Measurements from ENCODE around the gene PRPH. TPM values are rescaled to one million over a fixed set of nuclear protein-coding genes. Genes with fewer than 3 reads are reported as not detected.

The PRPH gene
- total and polyA plus RNA-seq, 2 of the 13 experiments (the other 11 are each of a cell fraction or from before 2014, with no cell fraction given): 0.12 TPM; not detected in 1

DNA sequence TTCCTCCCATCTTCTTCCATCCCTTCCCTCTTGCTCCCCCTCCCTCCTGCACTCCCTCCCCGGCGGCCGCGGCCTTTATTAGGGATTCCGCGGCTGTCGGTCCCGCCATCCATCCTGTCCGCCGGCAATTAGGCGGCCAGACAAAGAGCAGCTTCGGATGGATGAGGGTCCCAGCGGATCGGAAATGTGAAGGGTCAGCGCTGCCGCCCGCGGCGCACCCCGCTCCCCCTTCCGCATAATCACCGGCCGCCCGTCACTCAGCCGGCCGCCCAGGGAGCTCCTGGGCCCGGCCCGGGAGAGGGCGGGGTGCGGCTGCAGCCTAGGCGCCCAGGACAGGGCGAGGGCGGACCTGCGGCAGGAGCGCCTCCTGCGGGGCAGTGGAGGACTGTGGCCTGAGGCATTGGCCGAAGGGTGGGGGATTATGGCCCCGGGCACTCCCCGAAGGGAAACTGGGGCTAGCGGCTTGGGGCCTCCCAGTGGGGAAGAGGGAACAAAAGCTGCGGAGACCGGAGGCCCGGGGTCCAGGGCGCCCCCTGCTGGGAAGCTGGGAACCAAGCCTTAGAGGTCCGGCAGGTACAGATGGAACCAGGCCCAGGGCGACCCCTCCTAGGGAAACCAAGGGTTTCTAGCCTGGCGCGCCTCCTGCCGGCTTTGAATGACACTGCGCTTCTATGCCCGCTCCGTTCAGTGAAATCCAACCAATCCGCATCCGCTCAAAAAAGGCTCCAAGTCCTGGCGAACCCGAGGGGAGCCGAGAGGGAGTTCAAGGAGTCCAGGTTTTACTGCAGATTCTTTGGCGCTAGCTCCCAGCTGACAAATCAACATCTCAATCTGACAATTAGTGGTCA, 47.3 kb downstream of the PRPH start:
- no peak overlapping the region for H3K27ac ChIP-seq (ENCODE audit: extremely low read length, insufficient read depth, low read length)
- 4% methylated on average over 25 of the region's 58 CpGs for WGBS (ENCODE audit: low lambda C conversion rate)
- no peak overlapping the region for H3K9ac ChIP-seq (ENCODE audit: insufficient read depth, low read depth, low read length)
- no TSS peak for BruUV-seq (replicated peaks)
- peaks cover 20 to 90% of the 10 kb centered on the region in 2 experiments; a peak in 4 of 5 replicates for H3K27me3 ChIP-seq (ENCODE audit: control insufficient read depth in 1 of 2, insufficient read depth in 2 of 2, low read length in 2 of 2)
- intact Hi-C loops (cut with micrococcal nuclease; ENCODE audit: unreplicated experiment): loop anchor here (1.0 to 2.0 kb wide), 2 partner anchors 11 to 53 kb away; no protein-coding TSS in a partner anchor
- no peaks in the 10 kb centered on the region for H3K36me3 ChIP-seq (replicated peaks in 1 of 2; ENCODE audit: control insufficient read depth in 1 of 2, insufficient read depth in 2 of 2, low read length in 2 of 2)
- POLR2A ChIA-PET: interaction anchor here (0.8 to 1.7 kb wide), 5 partner anchors 11 to 399 kb away, joined by 3 to 10 read pairs (median 4); partner anchors contain the start of genes SPATS2, TMBIM6 and TROAP
- ATAC-seq (peak; percentile 72), DNase-seq (ENCODE audit: low spot score) (peak; percentile 86), FAIRE-seq (peak; percentile 72)
- peaks cover 51% of the 10 kb centered on the region for H3K4me1 ChIP-seq (ENCODE audit: insufficient read depth, low read length)
- peak overlapping the region; percentile 87 for H3K4me2 ChIP-seq (ENCODE audit: low read depth, low read length)
- no peak overlapping the region for H2AFZ ChIP-seq (ENCODE audit: low read length)
- H3K9me3 ChIP-seq (ENCODE audit: low read length): no peaks in the 10 kb centered on the region
- H3K4me3 ChIP-seq (replicated peaks in 1 of 3; ENCODE audit: insufficient read depth in 1 of 3, low read depth in 2 of 3, low read length in 3 of 3): peak overlapping the region; percentile 38 to 71 (median 58); a peak in 5 of 6 replicates
- no peaks in the 10 kb centered on the region for H3K79me2 ChIP-seq (ENCODE audit: insufficient read depth, low read length)
- 0 out of 2 replicates have a peak, but pooled peaks cover 6% of the 10 kb centered on the region for H4K20me1 ChIP-seq (ENCODE audit: insufficient read depth, low read length)
- CTCF ChIA-PET (ENCODE audit: low intra/inter-chr PET ratio, low total read pairs): interaction anchor here (0.8 to 3.7 kb wide), 5 partner anchors 10 to 172 kb away, joined by 3 to 56 read pairs (median 4); no protein-coding TSS in a partner anchor
- in situ Hi-C loops (cut with HindIII; ENCODE audit: extremely low pct_ligation_motif_present, low pct_unique_long_range_greater_than_20kb): loop anchor here (10.0 kb wide), 1 partner anchor 57 kb away; no protein-coding TSS in a partner anchor
- no peak for TF ChIP-seq ZNF460 (CRISPR knock-in tag; IDR thresholded peaks at IDR 0.05; ENCODE audit: borderline replicate concordance)
- TF ChIP-seq SOX13 (IDR thresholded peaks at IDR 0.05): no peak
- TF ChIP-seq SOX13 (CRISPR knock-in tag; conservative IDR thresholded peaks at IDR 0.05 in 1 of 2, IDR thresholded peaks at IDR 0.05 in 1 of 2): no peak; a peak in 1 of 4 replicates
- TF ChIP-seq BCL6 (CRISPR knock-in tag; IDR thresholded peaks at IDR 0.05): peak; percentile 45; the same call in 1 of the 2 replicates
- TF ChIP-seq TCF7 (IDR thresholded peaks at IDR 0.05; ENCODE audit: low read depth): no peak
- peak; percentile 57; the same call in 1 of the 2 replicates for TF ChIP-seq ZNF547 (CRISPR knock-in tag; IDR thresholded peaks at IDR 0.05)
- TF ChIP-seq SKI (IDR thresholded peaks at IDR 0.05; ENCODE audit: partially characterized antibody): peak; percentile 12
- no peak for TF ChIP-seq ZNF441 (CRISPR knock-in tag; IDR thresholded peaks at IDR 0.05; ENCODE audit: borderline replicate concordance)
- TF ChIP-seq, protein P1, sequence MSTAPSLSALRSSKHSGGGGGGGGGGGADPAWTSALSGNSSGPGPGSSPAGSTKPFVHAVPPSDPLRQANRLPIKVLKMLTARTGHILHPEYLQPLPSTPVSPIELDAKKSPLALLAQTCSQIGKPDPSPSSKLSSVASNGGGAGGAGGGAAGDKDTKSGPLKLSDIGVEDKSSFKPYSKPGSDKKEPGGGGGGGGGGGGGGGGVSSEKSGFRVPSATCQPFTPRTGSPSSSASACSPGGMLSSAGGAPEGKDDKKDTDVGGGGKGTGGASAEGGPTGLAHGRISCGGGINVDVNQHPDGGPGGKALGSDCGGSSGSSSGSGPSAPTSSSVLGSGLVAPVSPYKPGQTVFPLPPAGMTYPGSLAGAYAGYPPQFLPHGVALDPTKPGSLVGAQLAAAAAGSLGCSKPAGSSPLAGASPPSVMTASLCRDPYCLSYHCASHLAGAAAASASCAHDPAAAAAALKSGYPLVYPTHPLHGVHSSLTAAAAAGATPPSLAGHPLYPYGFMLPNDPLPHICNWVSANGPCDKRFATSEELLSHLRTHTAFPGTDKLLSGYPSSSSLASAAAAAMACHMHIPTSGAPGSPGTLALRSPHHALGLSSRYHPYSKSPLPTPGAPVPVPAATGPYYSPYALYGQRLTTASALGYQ (CRISPR knock-in tag; IDR thresholded peaks at IDR 0.05): no peak
- peak; percentile 44; the same call in 1 of the 2 replicates for TF ChIP-seq MAZ (IDR thresholded peaks at IDR 0.05; ENCODE audit: borderline replicate concordance, low read depth, low read length)
- TF ChIP-seq MAZ (CRISPR knock-in tag; IDR thresholded peaks at IDR 0.05; ENCODE audit: low read depth): peak; percentile 79
- TF ChIP-seq SOX6 (IDR thresholded peaks at IDR 0.05): no peak
- peak; percentile 58 for TF ChIP-seq SOX6 (CRISPR knock-in tag; IDR thresholded peaks at IDR 0.05)
- TF ChIP-seq, protein P2, sequence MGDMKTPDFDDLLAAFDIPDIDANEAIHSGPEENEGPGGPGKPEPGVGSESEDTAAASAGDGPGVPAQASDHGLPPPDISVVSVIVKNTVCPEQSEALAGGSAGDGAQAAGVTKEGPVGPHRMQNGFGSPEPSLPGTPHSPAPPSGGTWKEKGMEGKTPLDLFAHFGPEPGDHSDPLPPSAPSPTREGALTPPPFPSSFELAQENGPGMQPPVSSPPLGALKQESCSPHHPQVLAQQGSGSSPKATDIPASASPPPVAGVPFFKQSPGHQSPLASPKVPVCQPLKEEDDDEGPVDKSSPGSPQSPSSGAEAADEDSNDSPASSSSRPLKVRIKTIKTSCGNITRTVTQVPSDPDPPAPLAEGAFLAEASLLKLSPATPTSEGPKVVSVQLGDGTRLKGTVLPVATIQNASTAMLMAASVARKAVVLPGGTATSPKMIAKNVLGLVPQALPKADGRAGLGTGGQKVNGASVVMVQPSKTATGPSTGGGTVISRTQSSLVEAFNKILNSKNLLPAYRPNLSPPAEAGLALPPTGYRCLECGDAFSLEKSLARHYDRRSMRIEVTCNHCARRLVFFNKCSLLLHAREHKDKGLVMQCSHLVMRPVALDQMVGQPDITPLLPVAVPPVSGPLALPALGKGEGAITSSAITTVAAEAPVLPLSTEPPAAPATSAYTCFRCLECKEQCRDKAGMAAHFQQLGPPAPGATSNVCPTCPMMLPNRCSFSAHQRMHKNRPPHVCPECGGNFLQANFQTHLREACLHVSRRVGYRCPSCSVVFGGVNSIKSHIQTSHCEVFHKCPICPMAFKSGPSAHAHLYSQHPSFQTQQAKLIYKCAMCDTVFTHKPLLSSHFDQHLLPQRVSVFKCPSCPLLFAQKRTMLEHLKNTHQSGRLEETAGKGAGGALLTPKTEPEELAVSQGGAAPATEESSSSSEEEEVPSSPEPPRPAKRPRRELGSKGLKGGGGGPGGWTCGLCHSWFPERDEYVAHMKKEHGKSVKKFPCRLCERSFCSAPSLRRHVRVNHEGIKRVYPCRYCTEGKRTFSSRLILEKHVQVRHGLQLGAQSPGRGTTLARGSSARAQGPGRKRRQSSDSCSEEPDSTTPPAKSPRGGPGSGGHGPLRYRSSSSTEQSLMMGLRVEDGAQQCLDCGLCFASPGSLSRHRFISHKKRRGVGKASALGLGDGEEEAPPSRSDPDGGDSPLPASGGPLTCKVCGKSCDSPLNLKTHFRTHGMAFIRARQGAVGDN (CRISPR knock-in tag; IDR thresholded peaks at IDR 0.05): peak; percentile 76
- 0 out of 2 replicates have a peak, but pooled peaks have one; percentile 44 for TF ChIP-seq ZNF333 (CRISPR knock-in tag; IDR thresholded peaks at IDR 0.05; ENCODE audit: borderline replicate concordance)
- TF ChIP-seq PITX1 (CRISPR knock-in tag; IDR thresholded peaks at IDR 0.05): 0 out of 2 replicates have a peak, but pooled peaks have one; percentile 16
- TF ChIP-seq, protein P3, sequence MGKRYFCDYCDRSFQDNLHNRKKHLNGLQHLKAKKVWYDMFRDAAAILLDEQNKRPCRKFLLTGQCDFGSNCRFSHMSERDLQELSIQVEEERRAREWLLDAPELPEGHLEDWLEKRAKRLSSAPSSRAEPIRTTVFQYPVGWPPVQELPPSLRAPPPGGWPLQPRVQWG (CRISPR knock-in tag; IDR thresholded peaks at IDR 0.05; ENCODE audit: borderline replicate concordance, low read depth): no peak

Measured in HepG2 (cell line).